ENCODE data around the gene KLHL36.

DNA sequence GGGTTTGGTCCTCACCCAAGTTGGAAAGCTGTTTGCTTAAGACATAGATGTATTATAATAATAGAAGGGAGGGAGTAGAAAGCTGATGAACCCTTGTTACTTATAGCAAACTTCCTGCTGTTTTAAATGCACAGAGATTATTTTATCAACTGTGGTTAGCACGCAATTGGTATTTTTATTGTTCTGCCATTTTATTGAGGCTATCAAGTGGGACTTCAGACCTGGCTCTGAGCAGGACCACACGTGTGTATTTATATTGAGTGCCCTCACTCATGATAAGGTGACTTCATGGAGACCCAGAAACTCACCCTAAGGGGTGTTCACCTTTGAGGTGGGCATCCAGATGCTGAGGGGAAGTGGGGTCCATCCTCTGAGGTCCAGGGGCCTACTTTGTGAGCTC lies 17.0 kb downstream of the KLHL36 start:
- TF ChIP-seq POLR2AphosphoS5 (IDR thresholded peaks at IDR 0.05): no peak
- TF ChIP-seq, protein P1, sequence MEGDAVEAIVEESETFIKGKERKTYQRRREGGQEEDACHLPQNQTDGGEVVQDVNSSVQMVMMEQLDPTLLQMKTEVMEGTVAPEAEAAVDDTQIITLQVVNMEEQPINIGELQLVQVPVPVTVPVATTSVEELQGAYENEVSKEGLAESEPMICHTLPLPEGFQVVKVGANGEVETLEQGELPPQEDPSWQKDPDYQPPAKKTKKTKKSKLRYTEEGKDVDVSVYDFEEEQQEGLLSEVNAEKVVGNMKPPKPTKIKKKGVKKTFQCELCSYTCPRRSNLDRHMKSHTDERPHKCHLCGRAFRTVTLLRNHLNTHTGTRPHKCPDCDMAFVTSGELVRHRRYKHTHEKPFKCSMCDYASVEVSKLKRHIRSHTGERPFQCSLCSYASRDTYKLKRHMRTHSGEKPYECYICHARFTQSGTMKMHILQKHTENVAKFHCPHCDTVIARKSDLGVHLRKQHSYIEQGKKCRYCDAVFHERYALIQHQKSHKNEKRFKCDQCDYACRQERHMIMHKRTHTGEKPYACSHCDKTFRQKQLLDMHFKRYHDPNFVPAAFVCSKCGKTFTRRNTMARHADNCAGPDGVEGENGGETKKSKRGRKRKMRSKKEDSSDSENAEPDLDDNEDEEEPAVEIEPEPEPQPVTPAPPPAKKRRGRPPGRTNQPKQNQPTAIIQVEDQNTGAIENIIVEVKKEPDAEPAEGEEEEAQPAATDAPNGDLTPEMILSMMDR (IDR thresholded peaks at IDR 0.05): no peak
- no peak for TF ChIP-seq POLR2A (IDR thresholded peaks at IDR 0.05)
- no peak for TF ChIP-seq EP300 (IDR thresholded peaks at IDR 0.05)

Measured in suprapubic skin (tissue), 4 donors.